Sigmoid colon (tissue), 4 donors: ENCODE measurements around the gene MED13L.

Source experiments
- POLR2A ChIP-seq, 2 donors: fragments of 450-650 bp; IDR thresholded peaks; one replicate each; pipeline ENCODE4 v1.6.1; 2016; ENCODE audit warnings: antibody characterized with exemption in 2 of 2, mild to moderate bottlenecking in 2 of 2, moderate library complexity in 2 of 2
- POLR2AphosphoS5 ChIP-seq, 4 donors: sonication (generic); formaldehyde crosslinking; IDR thresholded peaks; one replicate each; pipeline ENCODE4 v1.6.1; 2017; ENCODE audit warnings: antibody characterized with exemption in 4 of 4
- TF ChIP-seq, protein P1 (sequence below), 4 experiments: fragments of 450-650 bp in 3 of 4; fragments of 200-600 bp in 1 of 4; IDR thresholded peaks; one replicate each; pipeline ENCODE4 v1.5.1; 2016 to 2019; ENCODE audit warnings: antibody characterized with exemption in 4 of 4, mild to moderate bottlenecking in 3 of 4, moderate library complexity in 2 of 4

DNA sequence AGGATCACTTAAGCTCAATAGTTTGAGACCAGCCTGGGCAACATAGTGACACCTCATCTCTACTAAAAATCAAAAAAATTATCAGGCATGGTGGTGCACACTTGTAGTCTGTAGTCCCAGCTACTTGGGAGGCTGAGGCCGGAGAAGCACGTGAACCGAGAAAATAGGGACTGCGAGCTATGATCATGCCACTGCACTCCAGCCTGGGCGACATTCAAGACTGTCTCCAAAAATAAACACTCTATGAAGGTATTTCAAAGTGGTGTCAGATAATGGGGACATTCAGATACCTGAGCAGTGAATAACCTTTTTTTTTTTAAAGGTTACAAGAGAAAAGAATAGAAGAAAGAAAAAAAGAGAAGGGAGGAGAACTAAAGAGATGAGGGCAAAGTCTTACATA lies 98.1 kb downstream of the MED13L start:
- TF ChIP-seq, protein P1, sequence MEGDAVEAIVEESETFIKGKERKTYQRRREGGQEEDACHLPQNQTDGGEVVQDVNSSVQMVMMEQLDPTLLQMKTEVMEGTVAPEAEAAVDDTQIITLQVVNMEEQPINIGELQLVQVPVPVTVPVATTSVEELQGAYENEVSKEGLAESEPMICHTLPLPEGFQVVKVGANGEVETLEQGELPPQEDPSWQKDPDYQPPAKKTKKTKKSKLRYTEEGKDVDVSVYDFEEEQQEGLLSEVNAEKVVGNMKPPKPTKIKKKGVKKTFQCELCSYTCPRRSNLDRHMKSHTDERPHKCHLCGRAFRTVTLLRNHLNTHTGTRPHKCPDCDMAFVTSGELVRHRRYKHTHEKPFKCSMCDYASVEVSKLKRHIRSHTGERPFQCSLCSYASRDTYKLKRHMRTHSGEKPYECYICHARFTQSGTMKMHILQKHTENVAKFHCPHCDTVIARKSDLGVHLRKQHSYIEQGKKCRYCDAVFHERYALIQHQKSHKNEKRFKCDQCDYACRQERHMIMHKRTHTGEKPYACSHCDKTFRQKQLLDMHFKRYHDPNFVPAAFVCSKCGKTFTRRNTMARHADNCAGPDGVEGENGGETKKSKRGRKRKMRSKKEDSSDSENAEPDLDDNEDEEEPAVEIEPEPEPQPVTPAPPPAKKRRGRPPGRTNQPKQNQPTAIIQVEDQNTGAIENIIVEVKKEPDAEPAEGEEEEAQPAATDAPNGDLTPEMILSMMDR (IDR thresholded peaks at IDR 0.05), result no peak
- TF ChIP-seq POLR2AphosphoS5 (IDR thresholded peaks at IDR 0.05), result no peak
- no peak for TF ChIP-seq POLR2A (IDR thresholded peaks at IDR 0.05)
